ENCODE measurements around the gene PAX7. TPM values are rescaled to one million over a fixed set of nuclear protein-coding genes. Genes with fewer than 3 reads are reported as not detected.

The PAX7 gene
- total RNA-seq, 1 experiment from 2014 or later = not detected

GRCh38 chr1:18795002-18795689 is 164.5 kb downstream of the PAX7 start:
- DNase-seq = no peak
- no peak overlapping the region for H3K4me3 ChIP-seq
- H3K27me3 ChIP-seq = peaks cover 11% of the 10 kb centered on the region; the same call in 1 of the 2 replicates
- no peaks in the 10 kb centered on the region; the same call in 1 of the 2 replicates for H3K9me3 ChIP-seq
- no peaks in the 10 kb centered on the region for H3K36me3 ChIP-seq

GRCh38 chr1:18796950-18797349 is 166.3 kb downstream of the PAX7 start:
- H3K9me3 ChIP-seq = no peaks in the 10 kb centered on the region; the same call in 1 of the 2 replicates
- no peaks in the 10 kb centered on the region for H3K36me3 ChIP-seq
- no peak overlapping the region for H3K4me3 ChIP-seq
- DNase-seq = no peak
- H3K27me3 ChIP-seq = no peaks in the 10 kb centered on the region

Other genes starting within 250 kb of the PAX7 start
- 0.89 and 0.95 TPM in 2 replicates for gene KLHDC7A, start 149.9 kb upstream of the PAX7 start, total RNA-seq (2014; rRNA removed; shearing (Covaris generic); ENCODE audit: low replicate concordance)
- not detected in 2 replicates for gene TAS1R2, start 228.8 kb downstream of the PAX7 start, total RNA-seq (2014; rRNA removed; shearing (Covaris generic); ENCODE audit: low replicate concordance)